CD4-positive, alpha-beta T cell treated with Interleukin-17A for 4 hours (primary cell): ENCODE results near the gene OR2T27.
A peak's percentile ranks its signal among the peaks of the same experiment; 100 is the strongest.
"Not testable (repeated sequence)": the region's sequence is repeated elsewhere in the genome, so short reads cannot be mapped to it uniquely, and the experiment has no call there.

ENCODE experiments used
- DNase-seq: peaks from one replicate; pipeline ENCODE4 v3.0.0-alpha.2; 2020; ENCODE audit warnings: mixed read lengths

OR2T27 gene

DNA sequence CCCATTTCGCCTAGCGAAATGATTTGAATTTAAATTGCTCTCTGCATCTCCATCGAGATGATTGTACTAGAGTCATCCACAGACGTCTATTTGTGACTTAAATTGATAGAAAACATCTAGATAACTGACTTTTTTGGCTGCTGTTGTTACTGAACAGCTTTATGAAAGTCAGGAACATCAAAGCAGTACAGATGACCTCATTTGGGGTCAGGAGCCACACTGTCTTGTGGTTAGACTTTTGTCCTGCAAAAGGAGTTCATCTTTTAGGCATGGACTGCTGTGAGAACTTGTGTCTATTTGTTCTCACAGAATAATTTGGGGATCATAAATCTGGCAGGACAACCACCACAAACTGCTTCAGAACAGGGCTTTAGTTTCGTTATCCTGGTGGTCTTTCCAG, 15.7 kb downstream of the OR2T27 start:
- not testable (repeated sequence) for DNase-seq

DNA sequence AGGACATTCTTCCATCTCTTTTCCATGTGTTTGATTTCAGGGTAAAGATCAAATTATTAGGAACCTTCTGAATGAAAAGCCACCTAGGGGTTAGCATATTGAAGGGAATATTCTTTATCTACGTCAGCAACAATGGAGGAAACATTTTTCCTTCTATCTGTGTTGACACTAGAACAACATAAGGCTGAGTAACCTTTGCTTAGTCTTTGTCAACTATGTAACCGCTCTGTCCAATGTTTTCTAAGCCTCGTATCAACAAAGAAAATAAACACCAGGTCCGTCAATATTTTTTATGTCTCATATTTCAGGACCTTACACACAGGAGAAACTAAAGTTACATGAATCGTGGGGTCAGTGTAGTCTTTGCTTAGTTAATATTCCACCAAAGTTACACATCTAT, 18.7 kb downstream of the OR2T27 start:
- not testable (repeated sequence) for DNase-seq

DNA sequence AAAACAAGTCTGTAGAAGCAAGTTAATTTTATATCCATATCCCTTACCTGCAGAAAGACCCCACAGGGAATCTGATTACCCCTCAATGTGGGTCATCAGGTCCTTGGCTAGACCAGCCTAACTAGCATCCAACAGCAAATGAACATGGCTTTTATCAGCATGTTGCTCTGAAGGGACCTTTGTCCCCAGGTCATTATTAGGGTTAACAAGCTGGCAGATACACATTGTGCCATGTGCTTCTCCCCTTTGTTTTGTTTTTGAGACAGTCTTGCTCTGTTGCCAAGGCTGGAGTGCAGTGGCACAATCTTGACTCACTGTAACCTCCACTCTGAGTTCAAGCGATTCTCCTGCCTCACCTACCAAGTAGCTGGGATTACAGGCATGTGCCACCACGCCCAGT, 20.3 kb downstream of the OR2T27 start, which contains the start of gene OR2T11:
TSS of gene OR2T11 (minus strand) at position 101 of the 400 bp plus-strand sequence. CDS start 7,963 bp downstream, outside the sequence.
- DNase-seq: not testable (repeated sequence)

DNA sequence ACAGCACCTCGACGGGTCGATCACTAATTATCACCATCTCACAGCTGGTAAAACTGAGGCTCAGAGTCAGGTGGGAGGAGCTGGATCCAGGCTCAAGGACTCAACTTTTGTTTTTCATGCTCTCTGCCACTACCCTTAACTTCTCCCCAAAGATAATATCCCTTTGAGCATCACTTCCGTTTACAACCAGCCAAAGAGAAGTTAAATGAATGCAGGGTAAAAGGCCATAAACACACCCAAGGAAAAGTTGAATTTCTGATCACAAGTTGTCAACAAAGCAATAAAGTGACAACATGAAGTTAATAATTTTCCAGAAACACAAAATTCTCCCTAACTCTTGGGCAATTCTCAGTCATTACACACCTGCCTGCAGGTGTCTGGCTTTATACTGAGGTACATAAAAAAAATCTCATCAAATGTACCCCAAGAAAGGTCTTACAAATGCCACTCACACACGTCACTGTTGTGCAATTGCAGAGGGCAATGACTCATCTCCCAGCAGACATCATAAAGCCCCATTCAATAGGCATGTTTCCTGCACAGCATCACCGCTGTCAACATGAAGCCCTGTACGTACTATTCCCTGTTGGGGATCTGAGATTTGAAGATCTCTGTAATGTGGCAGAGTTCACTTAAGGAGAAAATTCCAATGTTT, 23.8 kb downstream of the OR2T27 start:
- no peak for DNase-seq

DNA sequence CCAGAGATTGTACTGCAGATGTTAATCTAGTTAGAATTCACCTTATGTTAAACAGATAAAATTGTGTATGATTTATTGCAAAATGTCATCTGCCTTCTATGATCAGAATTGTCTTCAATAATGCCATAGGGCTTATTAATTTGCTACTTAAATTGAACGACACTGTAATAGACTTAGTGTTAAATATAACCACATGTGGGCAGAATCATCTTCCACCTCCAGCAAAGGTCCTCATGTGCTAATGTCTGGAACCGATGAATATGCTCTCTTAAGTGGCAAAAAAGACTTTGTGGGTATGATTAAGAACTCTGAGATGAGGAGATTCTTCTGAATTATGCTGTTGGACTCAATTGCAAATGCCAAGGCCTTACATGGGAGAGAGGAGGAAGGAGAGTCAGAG, 24.8 kb downstream of the OR2T27 start:
- no peak for DNase-seq

DNA sequence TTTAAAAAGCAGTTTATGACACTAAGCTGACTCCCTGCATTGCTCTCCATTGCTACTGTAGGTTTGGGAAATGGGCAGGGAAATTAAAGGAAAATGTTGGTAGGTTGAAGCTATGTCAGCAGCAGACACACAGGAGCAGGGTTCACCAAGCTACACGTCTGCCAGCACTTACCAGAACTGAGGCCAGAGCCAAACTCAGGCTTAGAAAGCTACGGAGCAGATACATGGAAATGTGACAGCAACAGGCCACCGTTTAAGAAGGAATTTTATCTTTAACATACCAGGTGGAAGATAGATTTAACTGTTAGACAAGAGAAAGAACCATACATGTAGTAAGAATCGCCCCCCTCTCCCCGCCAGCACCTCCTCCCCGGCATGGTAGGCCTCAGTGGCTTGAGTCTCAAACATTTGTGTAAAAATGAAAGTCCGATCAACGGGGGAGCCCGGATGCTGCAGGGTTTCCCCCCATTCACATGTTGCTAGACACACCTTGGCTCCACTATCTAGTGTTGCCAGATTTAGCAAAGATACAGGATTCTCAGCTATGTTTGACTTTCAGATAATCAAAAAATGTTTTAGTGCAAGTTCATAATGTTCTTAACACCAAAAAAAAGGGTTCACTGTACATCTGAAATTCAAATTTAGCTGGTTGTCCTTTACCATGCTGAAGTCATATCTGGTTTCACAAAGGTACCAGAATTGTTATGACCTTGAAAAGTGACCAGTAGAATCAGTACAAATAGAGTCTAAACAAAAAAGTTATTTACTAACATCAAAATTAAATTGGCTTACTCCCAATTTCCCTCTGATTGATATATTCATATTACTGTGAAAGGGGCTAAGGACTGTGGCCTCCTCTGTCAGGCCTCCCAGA, 27.1 kb downstream of the OR2T27 start:
- DNase-seq: no peak

DNA sequence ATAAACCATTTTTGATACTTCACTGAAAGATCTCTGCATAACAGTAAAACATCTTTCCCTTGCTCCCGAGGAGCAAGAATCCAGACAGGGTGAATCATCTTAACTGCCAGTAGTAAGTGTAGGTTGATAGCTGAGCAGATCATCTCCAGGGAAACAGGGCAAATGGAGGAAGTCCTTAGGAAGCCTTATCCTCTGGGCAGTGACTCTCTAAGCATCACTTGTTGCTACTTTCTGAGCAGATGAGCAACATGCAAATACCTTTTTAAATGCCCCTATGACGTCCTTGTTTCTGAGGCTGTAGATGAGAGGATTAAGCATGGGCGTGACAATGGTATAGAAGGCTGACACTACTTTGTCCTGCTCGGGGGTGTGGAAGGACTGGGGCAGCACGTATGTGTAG, 29.4 kb downstream of the OR2T27 start:
- no peak for DNase-seq

DNA sequence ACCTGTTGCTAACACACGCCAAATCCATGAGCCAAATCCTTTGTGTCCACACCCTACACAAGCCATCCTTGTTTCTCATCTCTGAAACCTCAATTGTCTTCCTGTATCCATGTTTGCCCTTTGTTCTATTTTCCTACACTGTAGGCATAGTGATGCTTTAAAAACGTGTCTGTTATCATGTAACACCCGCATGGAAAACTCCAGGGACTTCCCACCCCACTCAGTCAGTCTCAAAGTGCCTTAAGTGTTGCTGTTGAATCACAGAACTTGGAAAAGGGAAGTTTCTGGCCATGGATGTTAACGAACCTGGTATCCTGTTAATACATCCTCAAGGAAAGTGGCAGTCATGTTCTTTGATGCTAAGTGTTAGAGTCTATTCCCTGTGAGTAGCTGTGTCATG, 30.2 kb downstream of the OR2T27 start:
- no peak for DNase-seq

DNA sequence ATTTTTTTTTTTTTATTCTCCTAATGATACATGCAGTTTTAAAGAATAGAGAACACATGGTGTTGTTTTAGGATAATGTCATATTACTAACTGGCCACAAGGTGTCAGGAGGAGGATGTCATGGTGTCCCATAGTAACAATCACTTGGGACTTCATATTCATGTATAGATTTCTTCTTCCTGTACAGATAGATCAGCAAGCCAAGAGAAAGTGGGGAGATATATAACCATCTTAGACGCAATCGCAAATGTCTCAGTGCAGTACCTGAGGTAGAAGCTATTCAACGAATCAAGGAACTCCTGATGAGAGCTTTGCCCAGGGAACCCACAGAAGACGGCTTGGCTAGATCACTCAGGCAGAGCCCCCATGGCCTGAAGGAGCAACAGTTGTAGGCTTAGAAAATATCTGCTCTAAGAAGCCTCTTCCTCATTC, 32.7 kb downstream of the OR2T27 start:
- no peak for DNase-seq

DNA sequence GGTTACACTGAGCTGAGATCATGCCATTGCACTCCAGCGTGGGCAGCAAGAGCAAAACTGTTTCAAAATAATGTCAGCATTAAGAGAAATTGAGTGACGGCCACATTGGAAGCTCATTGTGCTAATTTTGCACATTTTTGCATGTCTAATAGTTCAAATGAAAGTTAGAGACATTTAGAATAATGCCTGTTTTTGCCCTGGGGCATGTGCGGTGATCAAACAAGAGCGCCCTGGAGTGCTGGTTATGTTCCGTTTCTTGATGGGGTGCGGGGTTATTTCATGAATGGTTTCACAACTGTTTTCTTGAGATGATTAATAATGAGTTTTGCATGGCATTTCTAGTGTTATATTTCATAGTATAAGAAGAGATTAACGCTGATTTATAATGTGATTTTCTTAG, 33.6 kb downstream of the OR2T27 start:
- no peak for DNase-seq

DNA sequence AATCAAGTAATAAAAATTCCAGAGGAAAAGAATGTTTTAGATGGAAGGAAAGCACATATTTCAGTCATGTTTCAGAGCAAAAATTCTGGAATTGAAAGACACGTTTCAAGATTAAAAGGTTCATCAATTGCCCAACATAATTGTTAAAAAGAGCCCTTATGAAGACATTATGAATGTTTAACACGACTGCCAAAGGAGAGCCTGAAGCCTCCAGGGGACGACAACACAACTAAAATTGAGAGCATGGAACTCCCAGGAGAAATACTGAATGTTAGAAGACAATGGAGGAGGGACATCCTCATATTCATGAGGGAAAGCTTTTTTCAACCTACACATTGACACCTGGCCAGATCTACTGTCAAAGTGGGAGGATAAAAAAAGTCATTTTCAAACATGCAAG, 36.5 kb downstream of the OR2T27 start:
- DNase-seq: peak; percentile 51

DNA sequence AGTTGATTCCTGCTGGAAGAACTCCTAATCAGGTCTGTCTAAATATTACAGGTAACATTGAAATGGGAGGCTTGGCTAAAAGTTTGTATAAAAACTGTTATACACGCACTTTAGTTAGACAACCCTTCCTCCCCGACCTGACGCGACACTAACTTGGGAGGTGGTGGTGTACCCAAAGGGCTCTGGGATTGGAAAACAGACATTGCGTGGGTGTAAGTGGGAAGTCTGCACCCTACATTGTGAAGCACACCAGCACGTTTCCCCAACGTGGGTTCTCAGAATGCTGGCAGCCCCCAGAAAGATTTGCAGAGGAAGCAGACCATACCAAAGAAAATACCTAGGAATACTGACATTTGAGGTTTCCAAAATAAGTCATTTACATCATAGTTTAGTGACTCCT, 37.2 kb downstream of the OR2T27 start:
- DNase-seq: no peak

DNA sequence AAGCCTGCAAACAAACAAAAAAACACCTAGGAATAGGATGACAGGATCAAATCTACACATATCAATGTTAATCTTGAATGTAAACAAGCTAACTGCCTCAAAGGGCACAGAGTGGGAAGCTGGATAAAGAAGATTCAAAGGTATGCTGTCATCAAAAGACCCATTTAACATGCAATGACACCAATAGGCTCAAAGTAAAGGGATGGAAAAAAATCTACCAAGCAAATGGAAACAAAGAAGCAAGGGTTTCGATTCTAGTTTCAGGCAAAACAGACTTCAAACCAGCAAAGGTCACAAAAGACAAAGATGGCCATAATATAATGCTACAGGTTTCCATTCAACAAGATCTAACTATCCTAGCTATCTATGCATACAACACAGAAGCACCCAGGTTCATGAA, 41.6 kb downstream of the OR2T27 start:
- no peak for DNase-seq

DNA sequence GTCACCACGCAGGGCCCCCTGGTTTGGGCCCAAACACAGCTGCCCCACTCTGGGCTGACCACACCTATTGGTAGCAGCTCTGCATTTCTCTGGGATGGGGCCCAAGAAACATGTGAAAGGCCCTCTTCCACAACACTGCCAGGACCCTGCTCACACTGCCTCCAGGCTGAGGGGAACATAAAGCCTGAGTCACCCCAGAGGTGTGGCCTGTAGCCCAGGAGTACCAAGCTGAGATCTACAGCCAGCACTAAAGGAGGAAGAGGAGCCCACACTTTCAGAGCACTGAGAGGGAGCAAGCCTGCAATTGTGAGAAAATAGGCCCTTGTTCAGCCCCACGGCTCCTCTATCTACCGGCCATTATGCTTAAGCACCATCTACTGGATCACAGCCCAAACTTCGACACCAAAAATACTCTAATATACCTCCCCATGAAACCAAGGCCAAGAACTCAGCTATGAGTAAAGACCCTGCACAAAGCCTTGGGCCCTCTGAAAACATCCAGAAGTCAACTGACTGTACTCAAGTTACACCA, 43.4 kb downstream of the OR2T27 start:
- no peak for DNase-seq

DNA sequence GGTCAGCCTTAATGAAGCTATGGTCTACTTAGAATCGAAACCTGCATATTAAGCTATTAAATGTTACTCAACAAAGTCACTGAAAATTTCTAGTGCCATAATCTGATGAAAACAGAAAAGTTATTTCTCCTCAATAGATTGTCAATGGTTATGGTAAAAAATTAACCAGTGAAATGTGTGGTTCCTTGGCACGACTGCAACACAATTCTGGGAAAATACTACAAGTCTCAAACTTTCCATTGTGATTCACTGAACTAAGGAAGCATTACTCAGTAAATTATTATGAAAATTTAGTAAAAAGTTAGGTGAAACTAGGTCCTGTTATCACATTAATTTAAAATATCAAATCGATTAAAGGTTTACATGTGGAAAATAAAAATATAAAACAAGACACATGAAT, 45.0 kb downstream of the OR2T27 start:
- no peak for DNase-seq
